ENCODE results near the gene KLHDC8A. TPM values are rescaled to one million over a fixed set of nuclear protein-coding genes. Genes with fewer than 3 reads are reported as not detected.
A peak's percentile ranks its signal among the peaks of the same experiment; 100 is the strongest.

KLHDC8A gene
- total and polyA plus RNA-seq, 8 donors, result 0.32 to 1.3 (median 1.1) TPM; not detected in 1

DNA sequence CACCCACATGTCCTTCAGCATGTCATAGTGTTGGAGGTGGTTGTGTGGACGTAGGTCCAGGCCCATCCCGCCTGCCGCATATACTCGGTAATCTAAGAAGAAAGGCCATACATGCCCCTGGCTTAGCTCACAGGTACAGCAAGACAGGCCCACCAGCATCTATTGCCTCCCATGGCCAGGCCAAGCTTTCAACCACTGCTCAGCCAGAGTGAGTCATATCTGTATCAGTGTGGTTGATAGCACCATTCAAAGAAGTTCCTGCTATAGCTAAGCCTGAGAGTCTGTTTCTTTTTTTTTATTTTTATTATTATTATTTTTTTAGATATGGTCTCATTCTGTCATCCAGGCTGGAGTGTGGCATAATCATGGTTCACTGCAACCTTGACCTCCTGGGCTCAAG is 17.0 kb downstream of the KLHDC8A start:
- ATAC-seq, result no peak
- Histone ChIP-seq H3K4me1 (peaks cover 9 to 12% of the 10 kb centered on the region in 2 donors), H3K27me3 (peaks cover 18 to 29% of the 10 kb centered on the region in 2 donors), H3K4me3 (no peak overlapping the region), H3K9me3 (no peaks in the 10 kb centered on the region), H3K36me3 (no peaks in the 10 kb centered on the region), H3K27ac (no peak overlapping the region)
- intact Hi-C loops (cut with DNase I), result no loop called here
- DNase-seq, result no peak
- TF ChIP-seq, protein P1, sequence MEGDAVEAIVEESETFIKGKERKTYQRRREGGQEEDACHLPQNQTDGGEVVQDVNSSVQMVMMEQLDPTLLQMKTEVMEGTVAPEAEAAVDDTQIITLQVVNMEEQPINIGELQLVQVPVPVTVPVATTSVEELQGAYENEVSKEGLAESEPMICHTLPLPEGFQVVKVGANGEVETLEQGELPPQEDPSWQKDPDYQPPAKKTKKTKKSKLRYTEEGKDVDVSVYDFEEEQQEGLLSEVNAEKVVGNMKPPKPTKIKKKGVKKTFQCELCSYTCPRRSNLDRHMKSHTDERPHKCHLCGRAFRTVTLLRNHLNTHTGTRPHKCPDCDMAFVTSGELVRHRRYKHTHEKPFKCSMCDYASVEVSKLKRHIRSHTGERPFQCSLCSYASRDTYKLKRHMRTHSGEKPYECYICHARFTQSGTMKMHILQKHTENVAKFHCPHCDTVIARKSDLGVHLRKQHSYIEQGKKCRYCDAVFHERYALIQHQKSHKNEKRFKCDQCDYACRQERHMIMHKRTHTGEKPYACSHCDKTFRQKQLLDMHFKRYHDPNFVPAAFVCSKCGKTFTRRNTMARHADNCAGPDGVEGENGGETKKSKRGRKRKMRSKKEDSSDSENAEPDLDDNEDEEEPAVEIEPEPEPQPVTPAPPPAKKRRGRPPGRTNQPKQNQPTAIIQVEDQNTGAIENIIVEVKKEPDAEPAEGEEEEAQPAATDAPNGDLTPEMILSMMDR (IDR thresholded peaks at IDR 0.05), result no peak

DNA sequence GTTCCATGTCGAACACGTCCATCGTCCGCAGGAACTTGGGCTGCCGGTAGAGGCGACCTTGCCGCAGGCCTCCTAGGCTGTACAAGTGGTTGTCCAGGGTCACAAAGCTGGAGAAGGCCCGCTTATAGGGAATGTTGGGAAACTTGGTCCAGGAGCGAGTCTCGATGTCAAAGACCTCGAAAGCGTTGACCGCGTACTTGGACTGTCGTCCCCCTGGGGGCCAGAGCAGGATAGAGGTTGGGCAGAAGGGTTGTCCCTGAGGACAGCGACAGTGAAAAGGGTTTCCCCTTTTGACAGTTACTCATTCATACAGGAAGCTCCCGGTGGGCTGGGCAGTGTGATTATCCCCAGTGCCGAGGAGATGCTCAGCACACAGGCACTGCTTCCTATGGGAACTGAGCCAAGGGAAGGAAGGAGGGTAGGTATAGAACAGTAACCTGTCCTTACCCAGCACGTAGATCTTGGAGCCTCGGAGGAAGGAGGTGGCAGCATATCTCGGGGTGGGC is 17.5 kb downstream of the KLHDC8A start:
- TF ChIP-seq, protein P1 (IDR thresholded peaks at IDR 0.05), result no peak
- DNase-seq (no peak), ATAC-seq (no peak)
- no peak overlapping the region for H3K27ac ChIP-seq
- H3K36me3 ChIP-seq, result no peaks in the 10 kb centered on the region
- H3K27me3 ChIP-seq, result peaks cover 14 to 25% of the 10 kb centered on the region in 2 donors
- no peak overlapping the region for H3K4me3 ChIP-seq
- peaks cover 6 to 10% of the 10 kb centered on the region in 2 donors for H3K4me1 ChIP-seq
- H3K9me3 ChIP-seq, result no peaks in the 10 kb centered on the region
- intact Hi-C loops (cut with DNase I), result no loop called here

DNA sequence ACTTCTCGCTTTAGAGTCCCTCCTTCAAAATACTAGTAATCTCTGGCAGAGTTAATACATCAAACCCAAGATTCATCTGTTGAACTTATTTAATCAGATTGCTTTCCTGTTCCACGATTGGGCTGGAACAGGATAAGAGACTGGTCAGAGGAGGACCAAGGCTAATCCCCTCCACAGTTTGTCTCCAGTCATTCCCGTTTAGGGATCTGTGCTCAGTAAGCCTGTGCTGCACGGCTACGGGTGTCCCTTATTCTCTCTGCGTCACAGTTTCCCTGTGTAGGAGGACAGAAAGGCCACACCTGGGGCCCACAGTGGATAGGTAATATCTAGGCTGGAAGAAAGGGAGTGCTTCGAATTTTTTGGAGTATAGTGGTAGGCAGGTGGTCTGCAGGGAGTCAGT is 18.7 kb downstream of the KLHDC8A start:
- intact Hi-C loops (cut with DNase I), result no loop called here
- DNase-seq (no peak), ATAC-seq (no peak)
- H3K4me3 ChIP-seq, result no peak overlapping the region
- no peaks in the 10 kb centered on the region for H3K9me3 ChIP-seq
- no peaks in the 10 kb centered on the region for H3K36me3 ChIP-seq
- peaks cover 1 to 12% of the 10 kb centered on the region in 2 donors for H3K27me3 ChIP-seq
- H3K4me1 ChIP-seq, result no peaks in the 10 kb centered on the region
- TF ChIP-seq, protein P1 (IDR thresholded peaks at IDR 0.05), result no peak
- H3K27ac ChIP-seq, result no peak overlapping the region

DNA sequence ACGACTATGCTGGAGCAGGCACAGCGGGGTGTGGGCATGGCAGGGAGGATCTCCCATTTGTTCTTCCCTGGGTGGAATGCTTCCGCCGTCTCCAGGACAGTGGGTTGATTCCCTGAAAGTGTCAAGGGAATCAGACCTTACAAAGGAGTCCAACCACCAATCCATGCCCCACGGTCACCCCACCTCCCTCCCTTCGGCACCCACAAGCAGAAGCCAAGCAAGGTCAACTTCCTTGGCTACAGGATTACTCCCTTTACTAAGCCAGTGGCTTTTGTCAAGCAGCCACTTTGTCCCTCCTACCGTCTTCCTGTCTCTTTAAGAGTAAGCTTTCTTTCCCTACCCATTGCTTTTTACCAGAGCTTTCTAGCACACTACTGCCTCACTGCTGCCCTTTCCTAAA is 19.2 kb downstream of the KLHDC8A start:
- intact Hi-C loops (cut with DNase I), result no loop called here
- peaks cover 0 to 7% of the 10 kb centered on the region in 2 donors for H3K27me3 ChIP-seq
- no peak overlapping the region for H3K4me3 ChIP-seq
- ATAC-seq, result no peak
- no peaks in the 10 kb centered on the region for H3K36me3 ChIP-seq
- no peaks in the 10 kb centered on the region for H3K4me1 ChIP-seq
- TF ChIP-seq, protein P1 (IDR thresholded peaks at IDR 0.05), result no peak
- H3K9me3 ChIP-seq, result no peaks in the 10 kb centered on the region
- H3K27ac ChIP-seq, result no peak overlapping the region
- DNase-seq, result no peak

DNA sequence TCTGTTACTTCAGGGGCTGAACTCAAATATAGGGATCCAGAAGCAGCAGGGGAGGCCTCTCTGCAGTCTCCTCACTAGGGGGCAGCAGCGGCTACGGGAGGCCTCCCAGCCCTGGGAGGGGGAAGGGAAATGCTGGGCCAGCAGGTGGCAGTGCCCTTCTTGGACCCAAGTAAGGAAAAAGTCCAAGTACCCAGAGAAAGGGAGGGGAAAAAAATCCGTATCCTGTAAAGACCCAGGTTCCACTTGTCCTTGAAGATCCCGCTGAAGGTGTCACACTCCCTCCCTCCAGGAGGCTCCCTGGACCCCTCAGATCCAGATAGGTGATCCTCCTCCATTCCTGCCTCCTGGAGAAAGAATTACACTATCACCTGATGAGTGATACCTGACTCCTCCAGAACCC is 21.0 kb downstream of the KLHDC8A start:
- H3K9me3 ChIP-seq, result no peaks in the 10 kb centered on the region
- intact Hi-C loops (cut with DNase I), result no loop called here
- peak in 3 of 4 donors; percentile 84 to 92 (median 85) for DNase-seq

More for the DNA sequence above, 21.0 kb downstream of the KLHDC8A start:
- Histone ChIP-seq H3K27ac (no peak overlapping the region), H3K4me1 (no peaks in the 10 kb centered on the region), H3K27me3 (no peaks in the 10 kb centered on the region), H3K36me3 (no peaks in the 10 kb centered on the region), H3K4me3 (no peak overlapping the region)
- ATAC-seq, result peak; percentile 98
- TF ChIP-seq, protein P1 (IDR thresholded peaks at IDR 0.05), result peak; percentile 84 to 95

Data from left lung (tissue), 10 donors.